GM12878 (cell line): ENCODE data around the gene ANGPTL2.

Source experiments
- BRCA1 ChIP-seq: IDR thresholded peaks from 2 replicates; pipeline ENCODE4 v1.6.1; 2011; ENCODE audit warnings: low read depth, low read length, improper control_type of control experiment
- CEBPZ ChIP-seq: fragments of 150-350 bp; IDR thresholded peaks from 2 replicates; pipeline ENCODE4 v1.6.1; 2016; ENCODE audit warnings: low read depth, low read length
- CHD4 ChIP-seq: fragments of 200-600 bp; sonication (generic); IDR thresholded peaks from 2 replicates; pipeline ENCODE4 v1.6.1; 2016; ENCODE audit warnings: mild to moderate bottlenecking
- ESRRA ChIP-seq: IDR thresholded peaks from 2 replicates; pipeline ENCODE4 v1.6.1; 2012; ENCODE audit warnings: mild to moderate bottlenecking, low read length, improper control_type of control experiment
- IKZF1 ChIP-seq: fragments of 450-650 bp; conservative IDR thresholded peaks from 2 replicates; pipeline ENCODE4 v1.6.1; 2017; ENCODE audit warnings: antibody characterized with exemption, mild to moderate bottlenecking
- NBN ChIP-seq: fragments of 450-650 bp; IDR thresholded peaks from 2 replicates; pipeline ENCODE4 v1.6.1; 2016
- NKRF ChIP-seq: fragments of 450-650 bp; conservative IDR thresholded peaks from 2 replicates; pipeline ENCODE4 v1.6.1; 2017; ENCODE audit warnings: mild to moderate bottlenecking, moderate library complexity
- NRF1 ChIP-seq: conservative IDR thresholded peaks from 2 replicates; pipeline ENCODE4 v1.6.1; 2011; ENCODE audit warnings: mild to moderate bottlenecking, low read depth, low read length, improper control_type of control experiment
- RELA ChIP-seq: fragments of 450-650 bp; IDR thresholded peaks from 2 replicates; pipeline ENCODE4 v1.8.0; 2014; ENCODE audit warnings: borderline replicate concordance; ENCODE audit not compliant: partially characterized antibody
- SMC3 ChIP-seq: IDR thresholded peaks from 2 replicates; pipeline ENCODE4 v1.6.1; 2011; ENCODE audit warnings: low read length, improper control_type of control experiment, borderline replicate concordance
- SUPT20H ChIP-seq: IDR thresholded peaks from 2 replicates; pipeline ENCODE4 v1.6.1; 2011; ENCODE audit warnings: low read depth, mild to moderate bottlenecking, low read length, moderate library complexity, borderline replicate concordance; ENCODE audit not compliant: control insufficient read depth
- USF1 ChIP-seq: IDR thresholded peaks from 2 replicates; pipeline ENCODE4 v1.6.1; 2011; ENCODE audit warnings: borderline replicate concordance, low read depth, mild to moderate bottlenecking, moderate library complexity, mixed read lengths, low read length; ENCODE audit not compliant: insufficient read depth; ENCODE audit errors: extremely low read length
- ZZZ3 ChIP-seq: IDR thresholded peaks from 2 replicates; pipeline ENCODE4 v1.6.1; 2011; ENCODE audit warnings: low read depth; ENCODE audit not compliant: control insufficient read depth, insufficient read length
- TF ChIP-seq, protein P1 (sequence below), 3 experiments: IDR thresholded peaks in 2 of 3; conservative IDR thresholded peaks in 1 of 3; 2 replicates each; pipeline ENCODE4 v1.5.1; 2011; ENCODE audit warnings: low read depth in 3 of 3, low read length in 3 of 3, mild to moderate bottlenecking in 3 of 3, control low read depth in 2 of 3, moderate library complexity in 2 of 3, inconsistent platforms in 1 of 3, mixed read lengths in 1 of 3; ENCODE audit not compliant: control insufficient read depth in 2 of 3, insufficient read depth in 1 of 3; ENCODE audit errors: extremely low read depth in 1 of 3

DNA sequence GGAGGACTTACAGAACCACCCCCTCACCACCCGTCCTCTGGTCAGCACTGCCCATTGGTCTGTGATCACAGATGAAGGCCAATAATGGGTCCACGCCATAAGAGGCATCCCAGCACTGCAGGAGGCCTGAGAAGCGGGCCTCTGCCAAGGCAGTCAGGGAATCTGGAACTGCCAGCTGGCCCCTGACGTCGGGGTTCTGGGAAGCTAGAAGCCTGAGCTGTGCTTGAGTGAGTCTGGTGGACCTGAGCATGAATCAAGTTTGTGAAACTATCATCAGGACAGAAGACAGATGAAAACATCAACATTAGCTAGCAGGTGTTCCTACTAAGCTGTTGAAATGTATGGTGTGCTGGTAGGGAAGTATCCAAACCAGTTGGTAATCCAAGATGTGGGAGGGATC, 7.8 kb downstream of the ANGPTL2 start:
- TF ChIP-seq BRCA1 (no peak), CHD4 (no peak), CEBPZ (no peak), NBN (no peak), SMC3 (no peak), NRF1 (no peak), USF1 (no peak), SUPT20H (no peak), ESRRA (no peak), RELA (no peak), IKZF1 (no peak), ZZZ3 (no peak), NKRF (no peak)
- TF ChIP-seq, protein P1, sequence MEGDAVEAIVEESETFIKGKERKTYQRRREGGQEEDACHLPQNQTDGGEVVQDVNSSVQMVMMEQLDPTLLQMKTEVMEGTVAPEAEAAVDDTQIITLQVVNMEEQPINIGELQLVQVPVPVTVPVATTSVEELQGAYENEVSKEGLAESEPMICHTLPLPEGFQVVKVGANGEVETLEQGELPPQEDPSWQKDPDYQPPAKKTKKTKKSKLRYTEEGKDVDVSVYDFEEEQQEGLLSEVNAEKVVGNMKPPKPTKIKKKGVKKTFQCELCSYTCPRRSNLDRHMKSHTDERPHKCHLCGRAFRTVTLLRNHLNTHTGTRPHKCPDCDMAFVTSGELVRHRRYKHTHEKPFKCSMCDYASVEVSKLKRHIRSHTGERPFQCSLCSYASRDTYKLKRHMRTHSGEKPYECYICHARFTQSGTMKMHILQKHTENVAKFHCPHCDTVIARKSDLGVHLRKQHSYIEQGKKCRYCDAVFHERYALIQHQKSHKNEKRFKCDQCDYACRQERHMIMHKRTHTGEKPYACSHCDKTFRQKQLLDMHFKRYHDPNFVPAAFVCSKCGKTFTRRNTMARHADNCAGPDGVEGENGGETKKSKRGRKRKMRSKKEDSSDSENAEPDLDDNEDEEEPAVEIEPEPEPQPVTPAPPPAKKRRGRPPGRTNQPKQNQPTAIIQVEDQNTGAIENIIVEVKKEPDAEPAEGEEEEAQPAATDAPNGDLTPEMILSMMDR (IDR thresholded peaks at IDR 0.05 in 2 of 3, conservative IDR thresholded peaks at IDR 0.05 in 1 of 3; ENCODE audit: control insufficient read depth in 2 of 3, extremely low read depth in 1 of 3, insufficient read depth in 1 of 3, low read depth in 3 of 3, low read length in 3 of 3) = no peak
